HCT116 (cell line): ENCODE results near the gene DVL2. TPM values are rescaled to one million over a fixed set of nuclear protein-coding genes. Genes with fewer than 3 reads are reported as not detected.

Experiments
- ATAC-seq: fragments of 200-7000 bp; cut with Tn5 transposase; 2 replicates; pipeline ENCODE4 v1.9.1; 2020; ENCODE audit warnings: mild to moderate bottlenecking, moderate library complexity
- BruUV-seq: library from RNA; stranded (reverse); fragments of 400-500 nt; replicated peaks from 2 replicates; lab custom pipeline; 2021; lab: Mats Ljungman, UMichigan
- CTCF ChIA-PET: fragments of 300-600 bp; sonication (Branson Sonifier 250); formaldehyde crosslinking; loops from one replicate; lab custom pipeline; 2021; ENCODE audit warnings: antibody characterized with exemption; lab: Charles Lee
- POLR2A ChIA-PET: fragments of 300-600, 350-600 bp; sonication (Branson Sonifier 250); formaldehyde crosslinking; loops from one replicate; lab custom pipeline; 2021; ENCODE audit warnings: antibody characterized with exemption; lab: Charles Lee
- RAD21 ChIA-PET, 2 experiments: fragments of 300-600 bp; sonication (Branson Sonifier 250); formaldehyde crosslinking; loops; one replicate each; lab custom pipeline; 2023; ENCODE audit warnings: low total read pairs in 2 of 2; ENCODE audit not compliant: uncharacterized antibody in 2 of 2, unreplicated experiment in 2 of 2, low non-redundant PET in 1 of 2; lab: Charles Lee
- DNase-seq: peaks from one replicate; pipeline ENCODE4 v3.0.0-alpha.2; 2010; ENCODE audit warnings: low read depth, low spot score
- H2AFZ ChIP-seq: fragments of 200-600 bp; shearing (Covaris generic), sonication (generic); 2 replicates; pipeline ENCODE4 v1.6.1; 2017; ENCODE audit warnings: low read depth, mixed run types, mixed read lengths, antibody characterized with exemption, low read length; ENCODE audit not compliant: poor library complexity, severe bottlenecking
- H3K27ac ChIP-seq: 2 replicates; pipeline ENCODE4 v1.5.1; 2012; ENCODE audit warnings: low read depth, low read length
- H3K27me3 ChIP-seq: fragments of 200-600 bp; sonication (generic); 2 replicates; pipeline ENCODE4 v1.6.1; 2016; ENCODE audit warnings: mixed run types, low read length, mixed read lengths; ENCODE audit not compliant: insufficient read depth
- H3K36me3 ChIP-seq, 2 experiments: fragments of 200-500 bp in 1 of 2; fragments of 200-600 bp in 1 of 2; sonication (Bioruptor generic) in 1 of 2; sonication (generic) in 1 of 2; 2 replicates each; pipeline versions ENCODE4 v1.5.1 to v1.6.1; 2014 to 2016; ENCODE audit warnings: low read length in 2 of 2, inconsistent platforms in 1 of 2, mixed read lengths in 1 of 2, mixed run types in 1 of 2; ENCODE audit not compliant: insufficient read depth in 2 of 2, control insufficient read depth in 1 of 2
- H3K4me1 ChIP-seq, 2 experiments: fragments of 200-600 bp in 1 of 2; sonication (generic) in 1 of 2; 2 replicates each; pipeline versions ENCODE4 v1.5.1 to v1.6.1; 2012 to 2017; ENCODE audit warnings: low read length in 2 of 2, inconsistent platforms in 1 of 2, mild to moderate bottlenecking in 1 of 2, mixed read lengths in 1 of 2, mixed run types in 1 of 2, moderate library complexity in 1 of 2; ENCODE audit not compliant: insufficient read depth in 2 of 2, control insufficient read depth in 1 of 2
- H3K4me2 ChIP-seq: fragments of 200-600 bp; sonication (generic); 2 replicates; pipeline ENCODE4 v1.6.1; 2017; ENCODE audit warnings: mixed run types, low read length, mixed read lengths
- H3K4me3 ChIP-seq, 2 experiments: fragments of 200-600 bp in 1 of 2; sonication (generic) in 1 of 2; replicated peaks in 1 of 2; 2 replicates each; pipeline ENCODE4 v1.5.1; 2011 to 2016; ENCODE audit warnings: low read length in 2 of 2, control low read depth in 1 of 2, low read depth in 1 of 2, mild to moderate bottlenecking in 1 of 2, mixed read lengths in 1 of 2, mixed run types in 1 of 2
- H3K79me2 ChIP-seq: fragments of 200-600 bp; sonication (generic); 2 replicates; pipeline ENCODE4 v1.6.1; 2017; ENCODE audit warnings: mild to moderate bottlenecking, mixed run types, low read length, moderate library complexity, mixed read lengths; ENCODE audit not compliant: insufficient read depth
- H3K9ac ChIP-seq: fragments of 200-600 bp; sonication (generic); 2 replicates; pipeline ENCODE4 v1.6.1; 2016; ENCODE audit warnings: low read length, mixed read lengths
- H3K9me2 ChIP-seq: fragments of 200-600 bp; sonication (generic), shearing (Covaris generic); 2 replicates; pipeline ENCODE4 v1.6.1; 2017; ENCODE audit warnings: mixed run types, mild to moderate bottlenecking, moderate library complexity; ENCODE audit not compliant: insufficient read depth
- H3K9me3 ChIP-seq, 2 experiments: fragments of 200-500 bp in 1 of 2; fragments of 200-600 bp in 1 of 2; sonication (Bioruptor generic) in 1 of 2; sonication (generic) in 1 of 2; 2 replicates each; pipeline ENCODE4 v1.6.1; 2014 to 2017; ENCODE audit warnings: low read length in 2 of 2, mixed read lengths in 2 of 2, inconsistent platforms in 1 of 2, low read depth in 1 of 2, mild to moderate bottlenecking in 1 of 2, mixed run types in 1 of 2, moderate library complexity in 1 of 2; ENCODE audit not compliant: control insufficient read depth in 1 of 2, insufficient read depth in 1 of 2
- H4K20me1 ChIP-seq: fragments of 200-600 bp; sonication (generic), shearing (Covaris generic); 2 replicates; pipeline ENCODE4 v1.6.1; 2017; ENCODE audit warnings: mixed run types, mild to moderate bottlenecking, moderate library complexity; ENCODE audit not compliant: insufficient read depth
- ATF3 ChIP-seq: IDR thresholded peaks from 2 replicates; pipeline ENCODE4 v1.6.1; 2012
- CBX3 ChIP-seq: IDR thresholded peaks from 2 replicates; pipeline ENCODE4 v1.6.1; 2012; ENCODE audit warnings: low read depth
- CEBPB ChIP-seq: IDR thresholded peaks from 2 replicates; pipeline ENCODE4 v1.6.1; 2012; ENCODE audit warnings: low read depth
- CTCF ChIP-seq, 3 experiments: fragments of 200-600 bp in 1 of 3; sonication (generic) in 1 of 3; IDR thresholded peaks in 2 of 3; conservative IDR thresholded peaks in 1 of 3; 2 replicates each; pipeline ENCODE4 v1.5.1; 2012 to 2017; ENCODE audit warnings: low read depth in 2 of 3, low read length in 2 of 3, antibody characterized with exemption in 1 of 3, borderline replicate concordance in 1 of 3, control low read depth in 1 of 3, mild to moderate bottlenecking in 1 of 3, mixed read lengths in 1 of 3, mixed run types in 1 of 3, moderate library complexity in 1 of 3; ENCODE audit not compliant: insufficient read depth in 1 of 3
- EGR1 ChIP-seq: IDR thresholded peaks from 2 replicates; pipeline ENCODE4 v1.6.1; 2012; ENCODE audit warnings: low read depth
- ELF1 ChIP-seq: IDR thresholded peaks from 2 replicates; pipeline ENCODE4 v1.6.1; 2012; ENCODE audit warnings: low read depth, borderline replicate concordance
- EZH2 ChIP-seq: fragments of 200-600 bp; sonication (generic); IDR thresholded peaks from 2 replicates; pipeline ENCODE4 v1.6.1; 2017; ENCODE audit warnings: antibody characterized with exemption, mixed run types
- EZH2phosphoT487 ChIP-seq: fragments of 200-600 bp; IDR thresholded peaks from 2 replicates; pipeline ENCODE4 v1.6.1; 2018; ENCODE audit warnings: antibody characterized with exemption, borderline replicate concordance
- FOSL1 ChIP-seq: IDR thresholded peaks from 2 replicates; pipeline ENCODE4 v1.6.1; 2012; ENCODE audit warnings: low read depth
- JUND ChIP-seq: IDR thresholded peaks from 2 replicates; pipeline ENCODE4 v1.6.1; 2012
- POLR2A ChIP-seq: IDR thresholded peaks from 2 replicates; pipeline ENCODE4 v1.7.0; 2011; ENCODE audit warnings: borderline replicate concordance; ENCODE audit not compliant: insufficient read depth, insufficient read length; ENCODE audit errors: extremely low read depth
- POLR2AphosphoS5 ChIP-seq: IDR thresholded peaks from 2 replicates; pipeline ENCODE4 v1.6.1; 2011; ENCODE audit warnings: mild to moderate bottlenecking, low read depth, low read length, moderate library complexity
- RAD21 ChIP-seq: IDR thresholded peaks from 2 replicates; pipeline ENCODE4 v1.6.1; 2012; ENCODE audit warnings: low read depth, mild to moderate bottlenecking
- REST ChIP-seq: IDR thresholded peaks from 2 replicates; pipeline ENCODE4 v1.6.1; 2012; ENCODE audit warnings: low read depth
- SIN3A ChIP-seq: IDR thresholded peaks from 2 replicates; pipeline ENCODE4 v1.6.1; 2012; ENCODE audit warnings: low read depth
- SP1 ChIP-seq: IDR thresholded peaks from 2 replicates; pipeline ENCODE4 v1.6.1; 2012; ENCODE audit warnings: low read depth
- SRF ChIP-seq: IDR thresholded peaks from 2 replicates; pipeline ENCODE4 v1.6.1; 2012; ENCODE audit warnings: low read depth
- YY1 ChIP-seq: IDR thresholded peaks from 2 replicates; pipeline ENCODE4 v1.6.1; 2011; ENCODE audit warnings: low read length, low read depth, moderate library complexity, mild to moderate bottlenecking; ENCODE audit not compliant: insufficient replicate concordance; ENCODE audit errors: extremely low read depth
- ZBTB33 ChIP-seq: IDR thresholded peaks from 2 replicates; pipeline ENCODE4 v1.6.1; 2011; ENCODE audit warnings: mild to moderate bottlenecking, low read length, moderate library complexity; ENCODE audit not compliant: insufficient replicate concordance; ENCODE audit errors: extremely low read depth
- ZFX ChIP-seq: fragments of 450-650 bp; IDR thresholded peaks from 2 replicates; pipeline ENCODE4 v1.6.1; 2017
- intact Hi-C: fragments of 100-400 bp; cut with micrococcal nuclease; formaldehyde crosslinking; loops from 2 replicates; pipeline ENCODE4 v1.10.0; 2022
- total RNA-seq: library from RNA; stranded (reverse); gene quantifications from one replicate; pipeline ENCODE4 v1.2.1, GENCODE V29; 2021; ENCODE audit not compliant: unreplicated experiment

The DVL2 gene
- total RNA-seq, 1 experiment from 2014 or later = 69.7 TPM

GRCh38 chr17:7279448-7279847, 45.1 kb upstream of the DVL2 start:
- Histone ChIP-seq H3K36me3 (no peaks in the 10 kb centered on the region), H3K9me3 (no peaks in the 10 kb centered on the region), H3K9ac (no peak overlapping the region), H3K4me2 (no peak overlapping the region), H3K9me2 (no peaks in the 10 kb centered on the region), H4K20me1 (no peaks in the 10 kb centered on the region), H3K27me3 (no peaks in the 10 kb centered on the region), H2AFZ (no peak overlapping the region), H3K4me3 (no peak overlapping the region), H3K79me2 (no peaks in the 10 kb centered on the region), H3K27ac (no peak overlapping the region), H3K4me1 (peaks cover 13 to 34% of the 10 kb centered on the region in 2 experiments)
- ChIA-PET CTCF (interaction anchor here (0.7 to 1.3 kb wide), 2 partner anchors 17 to 364 kb away, joined by 3 to 6 read pairs; no protein-coding TSS in a partner anchor), RAD21 (no interaction called here), POLR2A (no interaction called here)
- no TSS peak for BruUV-seq
- no peak for TF ChIP-seq POLR2AphosphoS5
- TF ChIP-seq RAD21 = no peak
- no peak for TF ChIP-seq ZFX
- no peak for TF ChIP-seq POLR2A
- TF ChIP-seq FOSL1 = no peak
- TF ChIP-seq CBX3 = no peak
- no peak for TF ChIP-seq SRF
- TF ChIP-seq SIN3A = no peak
- no peak for TF ChIP-seq SP1
- TF ChIP-seq JUND = no peak
- TF ChIP-seq ATF3 = no peak
- no peak for TF ChIP-seq REST
- TF ChIP-seq ELF1 = no peak
- no peak for TF ChIP-seq ZBTB33
- TF ChIP-seq EZH2 = no peak
- no peak for TF ChIP-seq EZH2phosphoT487
- no peak for TF ChIP-seq CTCF (IDR thresholded peaks at IDR 0.05 in 2 of 3, conservative IDR thresholded peaks at IDR 0.05 in 1 of 3; ENCODE audit: borderline replicate concordance in 1 of 3, insufficient read depth in 1 of 3, low read depth in 2 of 3, low read length in 2 of 3)
- no peak for TF ChIP-seq YY1
- TF ChIP-seq EGR1 = no peak
- TF ChIP-seq CEBPB = no peak
- DNase-seq (no peak), ATAC-seq (no peak)
- intact Hi-C loops = no loop called here
